HG03103 (cell line): ENCODE measurements around the gene CPA1.

Experiments used
- ATAC-seq: cut with Tn5 transposase; IDR thresholded peaks from one replicate; pipeline ENCODE4 v1.9.1; 2021; ENCODE audit warnings: low read depth; ENCODE audit not compliant: unreplicated experiment

Gene CPA1

GRCh38 chr7:130421684-130422083, 41.4 kb downstream of the CPA1 start:
- peak; percentile 53 for ATAC-seq

- no peak for ATAC-seq
These were observed 43.3 kb downstream of the CPA1 start for GRCh38 chr7:130423501-130424037.

- ATAC-seq = no peak
These were observed 45.5 kb downstream of the CPA1 start for GRCh38 chr7:130425796-130426195.

- ATAC-seq = no peak
These were observed 46.3 kb downstream of the CPA1 start for GRCh38 chr7:130426564-130426963.

GRCh38 chr7:130429019-130429418, 48.7 kb downstream of the CPA1 start:
- no peak for ATAC-seq

- no peak for ATAC-seq
These were observed 49.8 kb downstream of the CPA1 start for GRCh38 chr7:130430115-130430514.

GRCh38 chr7:130430841-130431666, 50.8 kb downstream of the CPA1 start:
- no peak for ATAC-seq

- no peak for ATAC-seq
These were observed 52.6 kb downstream of the CPA1 start for GRCh38 chr7:130432886-130433285.

- ATAC-seq = no peak
These were observed 53.0 kb downstream of the CPA1 start for GRCh38 chr7:130433301-130433700.

- ATAC-seq = no peak
These were observed 55.1 kb downstream of the CPA1 start for GRCh38 chr7:130435311-130435854.

- ATAC-seq = no peak
These were observed 56.0 kb downstream of the CPA1 start for GRCh38 chr7:130436253-130436652.
